Hematopoietic multipotent progenitor cell treated with erythropoietin and hydrocortisone succinate and interleukin-3 and kit ligand, for 8 days (in vitro differentiated cells): ENCODE measurements around the gene PIP4K2A.
A peak's percentile ranks its signal among the peaks of the same experiment; 100 is the strongest.
"Not testable (repeated sequence)": the region's sequence is repeated elsewhere in the genome, so short reads cannot be mapped to it uniquely, and the experiment has no call there.

Experiments used
- DNase-seq: peaks from one replicate; pipeline ENCODE4 v3.0.0-alpha.2; 2015

The PIP4K2A gene

DNA sequence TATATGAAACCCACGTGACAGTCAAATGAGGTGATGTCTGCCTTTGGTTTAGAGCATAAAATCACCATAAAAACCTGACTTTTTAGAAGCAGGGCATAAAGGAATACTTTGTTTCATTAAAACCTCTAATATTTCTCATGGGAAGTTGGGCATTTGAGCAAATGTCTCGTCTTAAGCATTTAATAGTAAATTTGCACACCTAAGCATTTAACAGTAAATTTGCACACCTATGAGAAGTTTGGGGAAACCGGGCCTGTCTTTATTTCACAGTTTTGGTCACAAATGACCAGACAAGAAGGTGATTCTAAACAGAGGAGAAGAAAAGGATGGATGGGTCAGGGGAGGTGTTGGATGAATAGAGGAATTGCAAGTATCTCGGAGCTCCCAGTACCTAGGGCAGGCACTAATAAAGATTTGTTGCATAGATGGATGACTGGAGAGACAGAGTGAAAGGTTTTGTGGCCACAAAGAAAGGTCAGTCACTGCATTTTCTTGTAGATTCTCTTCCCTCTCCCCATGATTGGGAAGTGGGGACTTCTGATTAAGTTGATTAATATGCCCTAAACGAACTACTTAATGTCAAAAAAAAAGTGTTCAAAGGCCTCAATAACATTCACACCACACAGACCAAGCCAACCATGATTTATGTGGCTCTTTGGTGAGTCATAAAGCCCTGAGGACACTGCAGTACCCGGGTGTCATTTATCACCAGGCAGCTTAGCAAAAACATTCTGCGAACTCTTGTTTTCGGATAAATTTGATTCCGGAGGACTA is 210.9 kb downstream of the PIP4K2A start:
- DNase-seq = no peak

- DNase-seq = no peak
Observed at GRCh38 chr10:22501863-22502262, 212.5 kb downstream of the PIP4K2A start.

- no peak for DNase-seq
Observed at GRCh38 chr10:22501413-22501812, 213.0 kb downstream of the PIP4K2A start.

- no peak for DNase-seq
Observed at GRCh38 chr10:22500656-22501340, 213.6 kb downstream of the PIP4K2A start.

GRCh38 chr10:22499973-22500372 is 214.4 kb downstream of the PIP4K2A start:
- DNase-seq = not testable (repeated sequence)

GRCh38 chr10:22495396-22495795 is 219.0 kb downstream of the PIP4K2A start:
- no peak for DNase-seq

GRCh38 chr10:22494007-22494406 is 220.4 kb downstream of the PIP4K2A start:
- DNase-seq = peak; percentile 32

- DNase-seq = no peak
Observed at GRCh38 chr10:22491931-22492615, 222.3 kb downstream of the PIP4K2A start.

DNA sequence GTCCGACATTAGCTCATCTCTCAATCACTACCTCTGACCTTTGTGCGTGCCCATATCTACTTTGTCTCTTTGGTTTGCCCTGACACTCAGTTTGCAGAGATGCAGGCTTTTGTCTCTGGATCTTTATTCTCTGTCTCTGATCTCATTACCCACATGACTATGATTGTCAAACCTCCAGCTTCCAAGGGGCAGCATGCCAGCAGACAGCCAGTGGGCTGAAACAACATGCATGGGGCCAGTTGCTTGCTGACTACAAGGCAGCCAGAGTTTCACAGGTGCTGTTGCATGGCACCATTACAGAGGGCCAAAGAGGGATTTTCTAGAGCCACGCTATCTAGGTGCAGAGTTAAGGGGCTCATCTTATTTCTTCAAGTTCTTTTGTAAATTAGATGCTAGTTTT is 222.9 kb downstream of the PIP4K2A start:
- no peak for DNase-seq

GRCh38 chr10:22489975-22490374 is 224.4 kb downstream of the PIP4K2A start:
- no peak for DNase-seq

- DNase-seq = no peak
Observed at GRCh38 chr10:22489467-22489866, 224.9 kb downstream of the PIP4K2A start.

DNA sequence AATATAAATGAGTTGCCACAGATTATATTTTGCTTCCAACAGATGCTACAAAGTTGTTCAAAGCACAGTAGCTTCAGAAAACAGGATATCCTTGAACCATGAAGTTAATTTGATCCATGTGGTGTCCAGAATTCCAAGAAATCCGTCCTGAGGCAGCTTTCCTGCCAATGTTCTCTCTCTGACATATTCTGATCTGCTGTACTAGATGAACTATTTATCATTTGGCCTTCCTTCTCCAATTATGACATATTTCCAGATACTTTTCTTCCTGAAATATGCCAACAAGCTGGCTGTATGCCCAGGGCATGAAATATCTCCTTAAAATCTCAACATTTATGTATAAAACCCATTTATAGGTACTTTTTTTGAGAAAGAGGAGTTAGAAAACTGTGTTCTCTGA is 227.9 kb downstream of the PIP4K2A start:
- DNase-seq = no peak
